ENCODE data around the gene WDPCP. TPM values are rescaled to one million over a fixed set of nuclear protein-coding genes. Genes with fewer than 3 reads are reported as not detected.
"Not testable (repeated sequence)": the region's sequence is repeated elsewhere in the genome, so short reads cannot be mapped to it uniquely, and the experiment has no call there.

Gene WDPCP
- total and polyA plus RNA-seq, 3 donors from 2014 or later: 8.3 to 23.5 (median 20.1) TPM

DNA sequence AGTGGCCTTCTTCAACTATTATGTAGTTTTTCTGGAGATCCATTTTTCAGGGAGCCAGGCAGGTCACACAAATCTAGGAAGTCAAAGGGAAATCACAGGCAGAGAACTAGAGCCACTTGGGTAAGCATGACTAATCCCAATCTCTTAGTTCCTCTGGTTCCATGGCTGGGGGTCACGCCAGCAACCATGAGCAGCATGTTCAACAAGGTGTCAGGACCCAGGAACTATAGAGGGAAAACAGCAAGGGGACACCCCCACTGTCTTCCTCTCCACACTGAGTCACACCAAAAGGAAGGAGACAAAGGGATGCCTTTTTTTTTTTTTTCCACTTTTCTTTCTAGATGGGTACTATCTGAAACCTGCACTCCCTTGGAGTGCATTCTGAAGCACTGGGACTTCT, 286.8 kb downstream of the WDPCP start:
- Histone ChIP-seq H3K9me3 (no peaks in the 10 kb centered on the region), H3K4me1 (no peaks in the 10 kb centered on the region), H3K4me3 (no peak overlapping the region), H3K27ac (no peak overlapping the region), H3K27me3 (no peaks in the 10 kb centered on the region), H3K36me3 (ENCODE audit: low read depth, missing control alignments) (no peaks in the 10 kb centered on the region)
- intact Hi-C loops (cut with DNase I; ENCODE audit: low total_unique reads): no loop called here
- no peak for DNase-seq
- 88 to 94% methylated on average over 1 of the region's 1 CpG for WGBS, 2 donors
- TF ChIP-seq POLR2A (IDR thresholded peaks at IDR 0.05): no peak
- TF ChIP-seq, protein P1, sequence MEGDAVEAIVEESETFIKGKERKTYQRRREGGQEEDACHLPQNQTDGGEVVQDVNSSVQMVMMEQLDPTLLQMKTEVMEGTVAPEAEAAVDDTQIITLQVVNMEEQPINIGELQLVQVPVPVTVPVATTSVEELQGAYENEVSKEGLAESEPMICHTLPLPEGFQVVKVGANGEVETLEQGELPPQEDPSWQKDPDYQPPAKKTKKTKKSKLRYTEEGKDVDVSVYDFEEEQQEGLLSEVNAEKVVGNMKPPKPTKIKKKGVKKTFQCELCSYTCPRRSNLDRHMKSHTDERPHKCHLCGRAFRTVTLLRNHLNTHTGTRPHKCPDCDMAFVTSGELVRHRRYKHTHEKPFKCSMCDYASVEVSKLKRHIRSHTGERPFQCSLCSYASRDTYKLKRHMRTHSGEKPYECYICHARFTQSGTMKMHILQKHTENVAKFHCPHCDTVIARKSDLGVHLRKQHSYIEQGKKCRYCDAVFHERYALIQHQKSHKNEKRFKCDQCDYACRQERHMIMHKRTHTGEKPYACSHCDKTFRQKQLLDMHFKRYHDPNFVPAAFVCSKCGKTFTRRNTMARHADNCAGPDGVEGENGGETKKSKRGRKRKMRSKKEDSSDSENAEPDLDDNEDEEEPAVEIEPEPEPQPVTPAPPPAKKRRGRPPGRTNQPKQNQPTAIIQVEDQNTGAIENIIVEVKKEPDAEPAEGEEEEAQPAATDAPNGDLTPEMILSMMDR (IDR thresholded peaks at IDR 0.05): no peak

DNA sequence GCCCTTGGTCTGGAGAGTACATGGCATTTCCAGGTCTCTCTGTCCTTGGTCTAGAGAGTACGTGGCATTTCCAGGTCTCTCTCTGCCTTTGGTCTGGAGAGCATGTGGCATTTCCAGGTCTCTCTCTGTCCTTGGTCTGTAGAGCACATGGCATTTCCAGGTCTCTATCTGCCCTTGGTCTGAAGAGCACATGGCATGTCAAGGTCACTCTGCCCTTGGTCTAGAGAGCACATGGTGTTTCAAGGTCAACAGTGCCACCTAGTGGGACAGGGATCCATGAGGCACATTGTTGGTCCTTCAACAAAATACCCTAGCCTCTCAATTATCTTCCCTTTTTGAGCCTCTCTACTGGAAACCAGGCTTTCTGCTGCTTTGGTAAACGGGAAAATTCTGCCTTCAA, 287.4 kb downstream of the WDPCP start:
- intact Hi-C loops (cut with DNase I; ENCODE audit: low total_unique reads): no loop called here
- Histone ChIP-seq H3K4me3 (no peak overlapping the region), H3K36me3 (ENCODE audit: low read depth, missing control alignments) (no peaks in the 10 kb centered on the region), H3K9me3 (no peaks in the 10 kb centered on the region), H3K27ac (no peak overlapping the region), H3K4me1 (no peaks in the 10 kb centered on the region), H3K27me3 (no peaks in the 10 kb centered on the region)
- WGBS, 2 donors: 88 to 90% methylated on average over 2 of the region's 2 CpGs
- no peak for DNase-seq
- TF ChIP-seq, protein P1 (IDR thresholded peaks at IDR 0.05): no peak
- no peak for TF ChIP-seq POLR2A (IDR thresholded peaks at IDR 0.05)

DNA sequence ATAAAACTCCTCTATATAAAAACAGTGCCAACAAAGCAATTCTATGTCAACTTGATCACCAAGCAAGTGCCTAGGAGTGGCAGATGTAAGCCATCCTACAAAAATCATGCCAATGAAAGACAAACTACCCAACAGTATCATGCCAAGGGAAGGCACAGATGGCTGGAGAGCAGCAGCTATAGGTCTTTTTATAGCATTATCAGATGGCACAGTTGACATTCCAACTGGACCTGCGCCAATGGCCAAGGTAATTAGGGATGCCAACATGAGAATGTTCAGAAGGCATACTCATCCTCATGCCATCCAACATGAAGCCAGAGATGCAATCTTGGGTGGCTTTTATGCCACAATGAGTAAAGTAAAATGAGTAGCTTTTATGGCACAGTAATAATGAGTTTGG, 300.3 kb downstream of the WDPCP start:
- Histone ChIP-seq H3K4me1 (no peaks in the 10 kb centered on the region), H3K9me3 (no peaks in the 10 kb centered on the region), H3K27ac (no peak overlapping the region), H3K27me3 (no peaks in the 10 kb centered on the region), H3K4me3 (no peak overlapping the region), H3K36me3 (ENCODE audit: low read depth, missing control alignments) (no peaks in the 10 kb centered on the region)
- WGBS, 2 donors: 90 to 94% methylated on average over 1 of the region's 1 CpG
- DNase-seq: no peak
- TF ChIP-seq POLR2A (IDR thresholded peaks at IDR 0.05): no peak
- TF ChIP-seq, protein P1 (IDR thresholded peaks at IDR 0.05): no peak
- intact Hi-C loops (cut with DNase I; ENCODE audit: low total_unique reads): no loop called here

DNA sequence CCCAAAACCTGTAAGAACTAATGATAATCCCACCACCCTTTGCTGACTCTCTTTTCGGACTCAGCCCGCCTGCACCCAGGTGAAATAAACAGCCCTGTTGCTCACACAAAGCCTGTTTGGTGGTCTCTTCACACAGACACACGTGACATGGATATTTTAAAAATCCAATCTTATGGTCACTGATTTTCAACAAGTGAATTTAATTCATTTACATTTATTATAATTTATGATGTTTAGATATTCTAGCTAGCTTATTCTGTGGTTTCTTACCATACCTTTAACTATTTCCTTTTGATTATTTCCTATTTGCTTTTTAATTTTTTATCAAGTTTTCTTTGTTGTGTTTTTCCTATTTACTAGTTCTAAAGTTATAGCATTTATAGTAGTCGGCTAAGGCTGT, 301.8 kb downstream of the WDPCP start:
- H3K27me3 ChIP-seq; H3K36me3 ChIP-seq (ENCODE audit: low read depth, missing control alignments); DNase-seq; H3K27ac ChIP-seq; intact Hi-C loops (cut with DNase I; ENCODE audit: low total_unique reads); H3K9me3 ChIP-seq; H3K4me3 ChIP-seq; H3K4me1 ChIP-seq: not testable (repeated sequence)
- WGBS, 2 donors: 97 to 99% methylated on average over 4 of the region's 4 CpGs

DNA sequence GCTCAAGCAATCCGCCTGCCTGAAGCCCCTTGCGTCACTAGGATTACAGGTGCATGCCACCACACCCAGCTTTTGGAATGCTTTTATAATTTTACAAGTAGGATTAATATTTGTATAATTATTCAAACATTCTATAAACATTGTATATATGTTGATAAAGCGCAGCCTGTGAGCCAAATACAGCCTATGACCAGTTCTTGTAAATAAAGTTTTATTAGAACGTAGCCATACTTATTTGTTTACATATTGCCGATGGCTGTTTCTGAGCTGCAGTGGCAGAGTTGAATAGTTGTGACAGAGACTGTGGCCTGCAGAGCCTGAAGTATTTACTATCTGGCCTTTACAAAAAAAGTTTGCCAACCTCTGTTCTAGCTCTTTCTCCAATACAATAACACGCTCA, 305.0 kb downstream of the WDPCP start:
- no peaks in the 10 kb centered on the region for H3K27me3 ChIP-seq
- no peak for DNase-seq
- H3K36me3 ChIP-seq (ENCODE audit: low read depth, missing control alignments): no peaks in the 10 kb centered on the region
- H3K4me3 ChIP-seq: no peak overlapping the region
- 91 to 94% methylated on average over 6 of the region's 6 CpGs for WGBS, 2 donors
- no peaks in the 10 kb centered on the region for H3K4me1 ChIP-seq
- intact Hi-C loops (cut with DNase I; ENCODE audit: low total_unique reads): no loop called here
- TF ChIP-seq, protein P1 (IDR thresholded peaks at IDR 0.05): no peak
- TF ChIP-seq POLR2A (IDR thresholded peaks at IDR 0.05): no peak
- H3K9me3 ChIP-seq: no peaks in the 10 kb centered on the region
- no peak overlapping the region for H3K27ac ChIP-seq
